Psoas muscle (tissue), 8 donors: Measurements from ENCODE around the gene GRM7. TPM values are rescaled to one million over a fixed set of nuclear protein-coding genes. Genes with fewer than 3 reads are reported as not detected.

ENCODE experiments used
- ATAC-seq, 4 donors: fragments of 200-7000 bp; cut with Tn5 transposase; one replicate each; pipeline ENCODE4 v1.9.1; 2020; ENCODE audit warnings: moderate library complexity in 3 of 4, mild to moderate bottlenecking in 2 of 4
- DNase-seq, 2 donors: peaks; one replicate each; pipeline ENCODE4 v3.0.0-alpha.2; 2020
- H3K27ac ChIP-seq: fragments of 200-600 bp; one replicate; pipeline ENCODE4 v1.8.0; 2022
- H3K27me3 ChIP-seq, 3 donors: fragments of 200-600 bp in 1 of 3; one replicate each; pipeline versions ENCODE4 v1.6.1 to v1.8.0; 2013 to 2022; ENCODE audit warnings: low read length in 2 of 3, mild to moderate bottlenecking in 2 of 3, moderate library complexity in 1 of 3; ENCODE audit not compliant: insufficient read depth in 3 of 3
- H3K36me3 ChIP-seq, 2 donors: fragments of 200-600 bp in 1 of 2; one replicate each; pipeline versions ENCODE4 v1.6.1 to v1.8.0; 2013 to 2022; ENCODE audit warnings: low read depth in 1 of 2, mild to moderate bottlenecking in 1 of 2, moderate library complexity in 1 of 2; ENCODE audit not compliant: insufficient read depth in 1 of 2
- H3K4me1 ChIP-seq: fragments of 200-600 bp; one replicate; pipeline ENCODE4 v1.8.0; 2022
- H3K4me3 ChIP-seq: fragments of 200-600 bp; one replicate; pipeline ENCODE4 v1.8.0; 2022; ENCODE audit warnings: mild to moderate bottlenecking
- H3K9me3 ChIP-seq: fragments of 200-600 bp; one replicate; pipeline ENCODE4 v1.8.0; 2022
- WGBS, 3 donors: extraction: QIAGEN DNeasy Blood & Tissue Kit; methylation state at CpG; one replicate each; pipeline versions ENCODE4 v1.1.6 to v1.1.7; 2013; 5-methylcytosine and 5-hydroxymethylcytosine counted together
- intact Hi-C, 2 donors: fragments of 100-400 bp; cut with DNase I; formaldehyde crosslinking; loops; one replicate each; pipeline versions ENCODE4 v1.11.0 to v1.14.2; 2022
- polyA plus RNA-seq, 3 donors: library from polyadenylated mRNA; stranded (reverse); fragments of 200-250 nt; gene quantifications; one replicate each; pipeline ENCODE4 v1.2.3, GENCODE V29; 2013
- total RNA-seq, 4 donors: library from RNA; stranded (reverse); fragmentation: NEBNext Ultra II Directional in 2 of 4; extraction: Animal tissue kit (Norgen Biotek cat#: 25700) in 2 of 4; gene quantifications; one replicate each; pipeline versions ENCODE4 v1.2.1 to v1.2.4, GENCODE V29; 2021 to 2023
- TF ChIP-seq, protein P1 (sequence below): fragments of 200-600 bp; IDR thresholded peaks from one replicate; pipeline ENCODE4 v1.8.0; 2022; ENCODE audit warnings: antibody characterized with exemption
- donor health status: healthy with polysubstance abuse.
- donor health status: DM: no; HTN: no; CAD: no; lungs with moderate emphysema.
- donor health status: Bipolar disorder and iron deficiency.
- donor health status: healthy.
- donor health status: DM: yes; HTN: yes; CAD: no.
- donor health status: DM: no; HTN: no; CAD: no.
- donor health status: DM: no; HTN: no; CAD: no.
- donor health status: DM: yes; HTN: yes; CAD: no.

The GRM7 gene
- total and polyA plus RNA-seq, 7 donors = 0.01 TPM; not detected in 6

GRCh38 chr3:7166460-7166859 lies 305.5 kb downstream of the GRM7 start:
- DNase-seq = no peak
- TF ChIP-seq, protein P1, sequence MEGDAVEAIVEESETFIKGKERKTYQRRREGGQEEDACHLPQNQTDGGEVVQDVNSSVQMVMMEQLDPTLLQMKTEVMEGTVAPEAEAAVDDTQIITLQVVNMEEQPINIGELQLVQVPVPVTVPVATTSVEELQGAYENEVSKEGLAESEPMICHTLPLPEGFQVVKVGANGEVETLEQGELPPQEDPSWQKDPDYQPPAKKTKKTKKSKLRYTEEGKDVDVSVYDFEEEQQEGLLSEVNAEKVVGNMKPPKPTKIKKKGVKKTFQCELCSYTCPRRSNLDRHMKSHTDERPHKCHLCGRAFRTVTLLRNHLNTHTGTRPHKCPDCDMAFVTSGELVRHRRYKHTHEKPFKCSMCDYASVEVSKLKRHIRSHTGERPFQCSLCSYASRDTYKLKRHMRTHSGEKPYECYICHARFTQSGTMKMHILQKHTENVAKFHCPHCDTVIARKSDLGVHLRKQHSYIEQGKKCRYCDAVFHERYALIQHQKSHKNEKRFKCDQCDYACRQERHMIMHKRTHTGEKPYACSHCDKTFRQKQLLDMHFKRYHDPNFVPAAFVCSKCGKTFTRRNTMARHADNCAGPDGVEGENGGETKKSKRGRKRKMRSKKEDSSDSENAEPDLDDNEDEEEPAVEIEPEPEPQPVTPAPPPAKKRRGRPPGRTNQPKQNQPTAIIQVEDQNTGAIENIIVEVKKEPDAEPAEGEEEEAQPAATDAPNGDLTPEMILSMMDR = no peak
- Histone ChIP-seq H3K4me1 (no peaks in the 10 kb centered on the region), H3K9me3 (no peaks in the 10 kb centered on the region), H3K27me3 (no peaks in the 10 kb centered on the region), H3K27ac (no peak overlapping the region), H3K36me3 (no peaks in the 10 kb centered on the region), H3K4me3 (no peak overlapping the region)
- WGBS, 3 donors = 23 to 34% (median 30%) methylated on average over 4 of the region's 4 CpGs
- intact Hi-C loops = no loop called here
- peak in 3 of 4 donors; percentile 62 to 96 (median 75) for ATAC-seq

GRCh38 chr3:7171493-7171892 lies 310.6 kb downstream of the GRM7 start:
- 79 to 88% (median 85%) methylated on average over 4 of the region's 4 CpGs for WGBS, 3 donors
- no peak for DNase-seq

DNA sequence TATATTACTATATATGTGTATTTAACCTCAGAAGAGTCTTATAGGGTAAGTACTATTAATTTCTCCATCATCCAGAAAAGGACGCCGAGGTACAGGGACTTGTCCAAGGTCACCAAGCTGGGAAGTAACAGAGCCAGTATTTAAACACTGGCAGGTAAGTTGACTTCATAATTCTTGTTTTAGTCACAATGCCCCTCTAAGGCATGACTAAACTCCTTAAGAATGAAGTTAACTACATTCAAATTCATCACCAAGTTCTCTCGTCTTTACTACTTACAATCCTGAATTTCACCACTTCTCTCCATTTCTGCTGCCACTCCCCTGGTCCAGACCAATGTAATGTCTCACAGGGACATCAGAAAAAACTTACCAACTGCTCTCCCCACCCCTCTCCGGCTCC lies 312.1 kb downstream of the GRM7 start:
- Histone ChIP-seq H3K36me3 (no peaks in the 10 kb centered on the region), H3K4me1 (no peaks in the 10 kb centered on the region), H3K27me3 (no peaks in the 10 kb centered on the region), H3K27ac (no peak overlapping the region), H3K9me3 (no peaks in the 10 kb centered on the region), H3K4me3 (no peak overlapping the region)
- intact Hi-C loops = no loop called here
- no peak for DNase-seq
- no peak for ATAC-seq
- WGBS, 3 donors = 72 to 93% (median 83%) methylated on average over 4 of the region's 4 CpGs
- TF ChIP-seq, protein P1 = no peak

More at GRCh38 chr3:7171493-7171892, 310.6 kb downstream of the GRM7 start:
- Histone ChIP-seq H3K27ac (no peak overlapping the region), H3K9me3 (no peaks in the 10 kb centered on the region), H3K4me1 (no peaks in the 10 kb centered on the region), H3K27me3 (no peaks in the 10 kb centered on the region), H3K36me3 (no peaks in the 10 kb centered on the region), H3K4me3 (no peak overlapping the region)
- TF ChIP-seq, protein P1 = no peak
- intact Hi-C loops = no loop called here
- ATAC-seq = no peak

DNA sequence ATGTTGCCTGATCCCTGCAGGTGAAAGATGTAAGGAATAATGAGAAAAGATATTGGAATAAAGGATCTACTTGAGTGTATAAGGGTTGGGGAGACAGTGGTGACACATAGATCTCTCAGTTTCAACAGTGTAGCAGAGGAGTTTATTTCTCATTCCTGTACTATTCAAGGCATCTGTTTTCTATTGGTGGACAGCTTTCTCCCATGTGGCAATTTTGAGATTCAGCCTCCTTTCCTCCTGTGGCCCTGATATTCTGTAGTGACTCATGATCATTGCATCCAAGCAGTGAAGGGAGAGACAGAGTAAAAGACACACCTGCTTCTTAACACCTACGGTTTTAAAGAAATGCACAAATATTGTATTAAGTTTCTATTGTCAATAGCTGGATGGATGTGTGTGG lies 327.6 kb downstream of the GRM7 start:
- H3K27ac ChIP-seq = no peak overlapping the region
- no peaks in the 10 kb centered on the region for H3K4me1 ChIP-seq
- intact Hi-C loops = no loop called here
- TF ChIP-seq, protein P1 = no peak
- no peaks in the 10 kb centered on the region for H3K27me3 ChIP-seq
- H3K4me3 ChIP-seq = no peak overlapping the region
- DNase-seq (no peak), ATAC-seq (no peak)
- 84 to 100% (median 86%) methylated on average over 1 of the region's 1 CpG for WGBS, 3 donors
- no peaks in the 10 kb centered on the region for H3K9me3 ChIP-seq
- no peaks in the 10 kb centered on the region for H3K36me3 ChIP-seq

DNA sequence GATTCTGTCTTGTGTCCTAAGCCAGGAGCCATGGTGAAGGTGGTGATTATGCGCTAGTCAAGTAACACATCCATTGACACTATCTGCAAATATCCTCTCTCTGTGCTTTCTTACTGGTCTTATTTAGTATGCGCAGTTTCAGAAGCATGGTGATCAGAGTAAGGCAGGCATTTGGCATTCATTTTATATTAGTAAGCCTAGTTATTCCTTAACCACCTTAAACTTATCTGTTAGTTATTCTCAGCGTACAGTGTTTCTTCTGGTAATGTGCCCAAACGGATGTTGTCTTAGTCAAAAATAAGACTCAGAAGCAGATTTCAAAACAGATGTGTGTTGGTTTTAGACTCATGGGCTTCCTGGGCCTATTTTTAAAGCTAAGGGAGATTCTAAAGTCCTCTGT lies 329.2 kb downstream of the GRM7 start:
- ATAC-seq (no peak), DNase-seq (no peak)
- intact Hi-C loops = no loop called here
- H3K4me1 ChIP-seq = no peaks in the 10 kb centered on the region
- H3K27me3 ChIP-seq = no peaks in the 10 kb centered on the region
- H3K4me3 ChIP-seq = no peak overlapping the region
- no peaks in the 10 kb centered on the region for H3K9me3 ChIP-seq
- WGBS, 3 donors = 89 to 91% (median 89%) methylated on average over 4 of the region's 4 CpGs
- H3K27ac ChIP-seq = no peak overlapping the region
- TF ChIP-seq, protein P1 = no peak
- H3K36me3 ChIP-seq = no peaks in the 10 kb centered on the region
